Fibroblast of lung (primary cell): ENCODE measurements around the gene TMPRSS4. TPM values are rescaled to one million over a fixed set of nuclear protein-coding genes. Genes with fewer than 3 reads are reported as not detected.
A peak's percentile ranks its signal among the peaks of the same experiment; 100 is the strongest.

Experiments
- DNase-seq, 2 donors: peaks; one replicate each; pipeline versions ENCODE4 v3.0.0 to v3.0.0-alpha.2; 2010; ENCODE audit warnings: low read depth in 2 of 2
- H2AFZ ChIP-seq: 2 replicates; pipeline ENCODE4 v1.5.1; 2012; ENCODE audit warnings: low read length, control low read depth, inconsistent platforms
- H3K27ac ChIP-seq: 2 replicates; pipeline ENCODE4 v1.5.1; 2011; ENCODE audit warnings: low read length, control low read depth; ENCODE audit not compliant: insufficient read depth
- H3K27me3 ChIP-seq: 2 replicates; pipeline ENCODE4 v1.5.1; 2011; ENCODE audit warnings: mild to moderate bottlenecking, low read length; ENCODE audit not compliant: control insufficient read depth, insufficient read depth
- H3K36me3 ChIP-seq: 2 replicates; pipeline ENCODE4 v1.5.1; 2011; ENCODE audit warnings: low read length; ENCODE audit not compliant: control insufficient read depth, insufficient read depth
- H3K4me1 ChIP-seq: 2 replicates; pipeline ENCODE4 v1.5.1; 2011; ENCODE audit warnings: low read length; ENCODE audit not compliant: control insufficient read depth, insufficient read depth; ENCODE audit errors: extremely low read depth
- H3K4me2 ChIP-seq: 2 replicates; pipeline ENCODE4 v1.5.1; 2011; ENCODE audit warnings: low read length, control low read depth; ENCODE audit not compliant: insufficient read depth; ENCODE audit errors: extremely low read depth
- H3K4me3 ChIP-seq, 4 experiments: fragments of 200-600 bp in 1 of 4; sonication (generic) in 1 of 4; replicated peaks in 1 of 4; 2 replicates each; pipeline ENCODE4 v1.5.1; 2011 to 2016; ENCODE audit warnings: low read length in 4 of 4, low read depth in 3 of 4, mild to moderate bottlenecking in 3 of 4, control low read depth in 2 of 4, inconsistent platforms in 1 of 4, mixed read lengths in 1 of 4; ENCODE audit not compliant: insufficient read depth in 1 of 4; ENCODE audit errors: control extremely low read depth in 1 of 4
- H3K79me2 ChIP-seq: 2 replicates; pipeline ENCODE4 v1.5.1; 2012; ENCODE audit warnings: mild to moderate bottlenecking, low read length, inconsistent platforms; ENCODE audit not compliant: control insufficient read depth, insufficient read depth
- H3K9ac ChIP-seq: 2 replicates; pipeline ENCODE4 v1.5.1; 2011; ENCODE audit warnings: mild to moderate bottlenecking, low read length, control low read depth; ENCODE audit not compliant: insufficient read depth
- H3K9me3 ChIP-seq: 2 replicates; pipeline ENCODE4 v1.5.1; 2012; ENCODE audit warnings: low read depth, low read length; ENCODE audit not compliant: control insufficient read depth, insufficient read depth
- H4K20me1 ChIP-seq: 2 replicates; pipeline ENCODE4 v1.5.1; 2011; ENCODE audit warnings: low read length; ENCODE audit not compliant: control insufficient read depth, insufficient read depth; ENCODE audit errors: extremely low read depth
- EZH2 ChIP-seq: IDR thresholded peaks from 2 replicates; pipeline ENCODE4 v1.5.1; 2012; ENCODE audit warnings: low read length, control low read depth, mild to moderate bottlenecking; ENCODE audit errors: missing control alignments
- polyA plus RNA-seq, 2 donors: library from polyadenylated mRNA; depleted of rRNA in 1 of 2; stranded (reverse) in 1 of 2; unstranded in 1 of 2; fragments of >200 nt; gene quantifications; 2 replicates each; pipeline ENCODE4 v1.2.1, GENCODE V29; 2011 to 2012; ENCODE audit warnings: missing spikeins in 1 of 2
- total RNA-seq: library from RNA; depleted of rRNA; stranded (reverse); fragments of >200 nt; gene quantifications from 2 replicates; pipeline ENCODE4 v1.2.1, GENCODE V29; 2014
- TF ChIP-seq, protein P1 (sequence below), 2 donors: IDR thresholded peaks in 1 of 2; conservative IDR thresholded peaks in 1 of 2; 1 replicate in 1 of 2; 2 replicates in 1 of 2; pipeline ENCODE4 v1.5.1; 2011 to 2012; ENCODE audit warnings: low read length in 2 of 2, control low read depth in 1 of 2, inconsistent platforms in 1 of 2, low read depth in 1 of 2, mild to moderate bottlenecking in 1 of 2

TMPRSS4 gene
- total and polyA plus RNA-seq, 2 donors (not counting 1 experiment from before 2014, with no cell fraction given) = not detected

DNA sequence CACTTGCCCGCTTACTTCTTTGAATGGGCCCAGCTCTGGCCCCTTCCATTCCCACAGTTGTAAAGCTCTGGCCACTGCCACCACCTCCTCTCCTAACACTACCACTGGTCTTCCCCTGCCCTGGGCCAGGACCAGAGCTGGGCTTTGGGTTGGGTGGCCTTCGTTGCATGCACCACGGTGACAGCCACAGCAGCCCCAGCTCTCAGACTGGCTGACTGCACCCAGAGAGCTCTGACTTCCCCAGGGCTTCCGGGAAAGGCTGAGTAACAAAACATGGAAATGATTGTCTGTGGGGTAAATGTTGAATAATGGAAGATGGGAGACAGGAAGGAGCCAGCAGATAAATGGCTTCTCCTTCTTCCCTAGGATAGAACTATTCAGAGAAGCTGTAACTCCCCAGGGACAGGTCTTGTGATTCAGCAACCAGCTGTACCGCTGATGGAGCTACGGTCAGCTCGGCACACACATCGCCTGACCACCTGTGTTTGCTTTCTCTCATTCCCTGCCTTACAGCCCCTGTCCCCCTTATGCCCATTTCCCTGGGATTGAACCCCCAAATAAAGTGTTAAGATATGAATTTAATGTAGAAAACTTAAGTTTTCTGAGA is 48.2 kb downstream of the TMPRSS4 start:
- no peak for DNase-seq
- H3K4me1 ChIP-seq = no peaks in the 10 kb centered on the region
- no peak overlapping the region for H3K4me3 ChIP-seq
- H3K9ac ChIP-seq = no peak overlapping the region
- no peak overlapping the region for H3K4me2 ChIP-seq
- no peaks in the 10 kb centered on the region for H3K79me2 ChIP-seq
- no peaks in the 10 kb centered on the region for H3K27me3 ChIP-seq
- no peaks in the 10 kb centered on the region for H3K36me3 ChIP-seq
- TF ChIP-seq EZH2 = no peak
- TF ChIP-seq, protein P1, sequence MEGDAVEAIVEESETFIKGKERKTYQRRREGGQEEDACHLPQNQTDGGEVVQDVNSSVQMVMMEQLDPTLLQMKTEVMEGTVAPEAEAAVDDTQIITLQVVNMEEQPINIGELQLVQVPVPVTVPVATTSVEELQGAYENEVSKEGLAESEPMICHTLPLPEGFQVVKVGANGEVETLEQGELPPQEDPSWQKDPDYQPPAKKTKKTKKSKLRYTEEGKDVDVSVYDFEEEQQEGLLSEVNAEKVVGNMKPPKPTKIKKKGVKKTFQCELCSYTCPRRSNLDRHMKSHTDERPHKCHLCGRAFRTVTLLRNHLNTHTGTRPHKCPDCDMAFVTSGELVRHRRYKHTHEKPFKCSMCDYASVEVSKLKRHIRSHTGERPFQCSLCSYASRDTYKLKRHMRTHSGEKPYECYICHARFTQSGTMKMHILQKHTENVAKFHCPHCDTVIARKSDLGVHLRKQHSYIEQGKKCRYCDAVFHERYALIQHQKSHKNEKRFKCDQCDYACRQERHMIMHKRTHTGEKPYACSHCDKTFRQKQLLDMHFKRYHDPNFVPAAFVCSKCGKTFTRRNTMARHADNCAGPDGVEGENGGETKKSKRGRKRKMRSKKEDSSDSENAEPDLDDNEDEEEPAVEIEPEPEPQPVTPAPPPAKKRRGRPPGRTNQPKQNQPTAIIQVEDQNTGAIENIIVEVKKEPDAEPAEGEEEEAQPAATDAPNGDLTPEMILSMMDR (conservative IDR thresholded peaks at IDR 0.05 in 1 of 2, IDR thresholded peaks at IDR 0.05 in 1 of 2; ENCODE audit: low read depth in 1 of 2, low read length in 2 of 2) = no peak
- H3K27ac ChIP-seq = no peak overlapping the region
- H3K9me3 ChIP-seq = no peaks in the 10 kb centered on the region
- no peaks in the 10 kb centered on the region for H4K20me1 ChIP-seq
- H2AFZ ChIP-seq = no peak overlapping the region

DNA sequence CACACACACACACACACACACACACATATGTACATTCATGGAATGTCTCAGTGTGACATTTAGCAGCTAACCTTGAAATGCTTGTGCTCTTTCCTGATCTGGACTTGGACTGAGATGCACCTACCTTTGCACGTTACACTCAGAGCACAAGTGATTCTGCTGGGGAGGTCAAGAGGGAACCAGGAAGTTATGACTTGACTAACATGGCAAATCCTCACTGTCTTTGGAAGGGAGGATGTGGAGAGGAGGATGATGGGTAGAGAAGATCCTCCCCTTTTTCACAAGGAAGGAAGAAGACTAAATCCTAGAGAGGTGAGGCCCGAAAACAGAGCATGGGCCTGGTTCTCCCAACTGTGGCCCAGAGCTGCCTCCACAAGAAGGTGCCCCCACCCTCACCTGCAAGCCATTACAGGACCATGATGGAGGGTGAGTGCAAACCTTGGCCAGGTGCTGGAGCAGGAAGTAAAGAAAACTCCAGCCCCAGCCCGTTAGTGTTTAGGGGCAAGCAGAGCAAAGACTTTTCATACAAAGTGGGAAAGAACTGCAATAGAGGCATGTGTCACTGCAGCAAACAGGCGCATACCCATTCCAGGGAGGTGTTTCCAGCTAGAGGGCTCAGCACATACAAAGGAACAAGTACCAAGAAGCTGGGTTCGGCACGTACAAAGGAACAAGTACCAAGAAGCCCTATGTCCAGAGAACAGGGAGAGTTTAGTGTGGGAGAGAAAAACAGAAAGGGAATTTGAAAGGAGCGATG is 49.4 kb downstream of the TMPRSS4 start:
- Histone ChIP-seq H2AFZ (no peak overlapping the region), H3K9ac (no peak overlapping the region), H3K4me1 (no peaks in the 10 kb centered on the region), H3K36me3 (no peaks in the 10 kb centered on the region), H3K27me3 (no peaks in the 10 kb centered on the region), H3K79me2 (no peaks in the 10 kb centered on the region), H3K27ac (no peak overlapping the region), H3K4me3 (no peak overlapping the region), H4K20me1 (no peaks in the 10 kb centered on the region), H3K4me2 (no peak overlapping the region), H3K9me3 (no peaks in the 10 kb centered on the region)
- DNase-seq = peak in 1 of 2 donors; percentile 6
- no peak for TF ChIP-seq EZH2
- TF ChIP-seq, protein P1 (conservative IDR thresholded peaks at IDR 0.05 in 1 of 2, IDR thresholded peaks at IDR 0.05 in 1 of 2; ENCODE audit: low read depth in 1 of 2, low read length in 2 of 2) = no peak

DNA sequence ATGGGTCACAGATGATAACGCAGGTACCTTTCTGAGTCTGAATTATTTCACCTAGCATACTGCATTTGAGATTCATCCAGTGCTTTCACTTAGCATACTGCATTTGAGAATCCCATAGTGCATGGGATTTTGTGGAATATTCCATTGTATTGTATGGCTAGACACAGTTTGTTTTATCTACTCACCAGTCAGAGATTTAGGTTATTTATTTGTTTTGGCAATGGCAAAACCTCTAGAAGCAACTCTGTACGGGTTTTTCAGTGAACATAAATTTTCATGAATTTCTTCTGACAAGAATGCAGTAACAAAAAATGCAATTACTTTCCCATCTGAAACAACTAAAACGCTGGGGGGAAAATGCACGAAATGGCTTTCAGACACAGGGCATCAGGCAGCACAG is 51.4 kb downstream of the TMPRSS4 start:
- H3K4me2 ChIP-seq = no peak overlapping the region
- no peak for DNase-seq
- H3K4me3 ChIP-seq = no peak overlapping the region
- no peaks in the 10 kb centered on the region for H3K9me3 ChIP-seq
- H3K27me3 ChIP-seq = no peaks in the 10 kb centered on the region
- H4K20me1 ChIP-seq = no peaks in the 10 kb centered on the region
- H2AFZ ChIP-seq = no peak overlapping the region
- H3K79me2 ChIP-seq = no peaks in the 10 kb centered on the region
- H3K27ac ChIP-seq = no peak overlapping the region
- H3K36me3 ChIP-seq = no peaks in the 10 kb centered on the region
- TF ChIP-seq, protein P1 (conservative IDR thresholded peaks at IDR 0.05 in 1 of 2, IDR thresholded peaks at IDR 0.05 in 1 of 2; ENCODE audit: low read depth in 1 of 2, low read length in 2 of 2) = no peak
- TF ChIP-seq EZH2 = no peak
- no peak overlapping the region for H3K9ac ChIP-seq
- H3K4me1 ChIP-seq = no peaks in the 10 kb centered on the region
